DND-41 (cell line): ENCODE measurements around the gene HLF.

Source experiments
- ATAC-seq: fragments of 200-7000 bp; cut with Tn5 transposase; 3 replicates; pipeline ENCODE4 v1.9.1; 2021; ENCODE audit warnings: low read depth; ENCODE audit not compliant: insufficient read depth
- DNase-seq: peaks from one replicate; pipeline ENCODE4 v3.0.0-alpha.2; 2020
- H2AFZ ChIP-seq: 2 replicates; pipeline ENCODE4 v1.6.0; 2012; ENCODE audit warnings: low read depth, low read length
- H3K27ac ChIP-seq: 2 replicates; pipeline ENCODE4 v1.5.1; 2012; ENCODE audit warnings: low read length, inconsistent platforms
- H3K27me3 ChIP-seq: fragments of 200-600 bp; sonication (generic); 2 replicates; pipeline ENCODE4 v1.6.0; 2012; ENCODE audit warnings: low read length, mild to moderate bottlenecking, inconsistent platforms; ENCODE audit not compliant: insufficient read depth, poor library complexity
- H3K36me3 ChIP-seq: 2 replicates; pipeline ENCODE4 v1.5.1; 2012; ENCODE audit warnings: low read length, inconsistent platforms; ENCODE audit not compliant: insufficient read depth
- H3K4me1 ChIP-seq: 2 replicates; pipeline ENCODE4 v1.5.1; 2012; ENCODE audit warnings: mild to moderate bottlenecking, low read length; ENCODE audit not compliant: insufficient read depth
- H3K4me2 ChIP-seq: 2 replicates; pipeline ENCODE4 v1.6.0; 2012; ENCODE audit warnings: mild to moderate bottlenecking, moderate library complexity, low read length, inconsistent platforms; ENCODE audit not compliant: insufficient read depth
- H3K4me3 ChIP-seq, 2 experiments: fragments of 200-600 bp in 1 of 2; shearing (Covaris generic) in 1 of 2; 2 replicates each; pipeline ENCODE4 v1.5.1; 2012 to 2016; ENCODE audit warnings: inconsistent platforms in 2 of 2, low read length in 2 of 2, mild to moderate bottlenecking in 2 of 2, low read depth in 1 of 2, moderate library complexity in 1 of 2
- H3K79me2 ChIP-seq: 2 replicates; pipeline ENCODE4 v1.6.0; 2012; ENCODE audit warnings: low read length, inconsistent platforms; ENCODE audit not compliant: insufficient read depth
- H3K9ac ChIP-seq: 2 replicates; pipeline ENCODE4 v1.6.0; 2012; ENCODE audit warnings: low read depth, mild to moderate bottlenecking, inconsistent platforms, low read length, moderate library complexity
- H3K9me3 ChIP-seq: 2 replicates; pipeline ENCODE4 v1.5.1; 2012; ENCODE audit warnings: low read length, moderate library complexity, mild to moderate bottlenecking, inconsistent platforms; ENCODE audit not compliant: insufficient read depth, severe bottlenecking
- H4K20me1 ChIP-seq: 2 replicates; pipeline ENCODE4 v1.6.0; 2012; ENCODE audit warnings: low read length; ENCODE audit not compliant: insufficient read depth
- CTCF ChIP-seq: IDR thresholded peaks from 2 replicates; pipeline ENCODE4 v1.5.1; 2012; ENCODE audit warnings: borderline replicate concordance, low read length, moderate library complexity, mild to moderate bottlenecking; ENCODE audit not compliant: poor library complexity, severe bottlenecking; ENCODE audit errors: extremely low read depth
- EZH2 ChIP-seq: IDR thresholded peaks from 3 replicates; pipeline ENCODE4 v1.6.1; 2012; ENCODE audit warnings: borderline replicate concordance, low read depth, mild to moderate bottlenecking, moderate library complexity, low read length, inconsistent platforms; ENCODE audit not compliant: severe bottlenecking

The HLF gene

GRCh38 chr17:55238179-55238930 is 26.4 kb upstream of the HLF start:
- Histone ChIP-seq H3K9ac (peak overlapping the region; percentile 60), H4K20me1 (no peaks in the 10 kb centered on the region), H2AFZ (peak overlapping the region; percentile 98), H3K36me3 (no peaks in the 10 kb centered on the region), H3K4me1 (peaks cover 26% of the 10 kb centered on the region), H3K4me2 (peak overlapping the region; percentile 99), H3K79me2 (no peaks in the 10 kb centered on the region), H3K27me3 (peaks cover 12% of the 10 kb centered on the region), H3K4me3 (peak overlapping the region; percentile 45 to 80; a peak in 3 of 4 replicates), H3K27ac (peak overlapping the region; percentile 55; the same call in 1 of the 2 replicates), H3K9me3 (no peaks in the 10 kb centered on the region)
- ATAC-seq (peak; percentile 97), DNase-seq (peak; percentile 96)
- TF ChIP-seq EZH2 (no peak), CTCF (peak; percentile 20)

GRCh38 chr17:55238931-55239297 is 25.8 kb upstream of the HLF start:
- Histone ChIP-seq H3K79me2 (no peaks in the 10 kb centered on the region), H3K9ac (peak overlapping the region; percentile 60), H3K4me2 (peak overlapping the region; percentile 99), H3K4me1 (peaks cover 26% of the 10 kb centered on the region), H3K9me3 (no peaks in the 10 kb centered on the region), H4K20me1 (no peaks in the 10 kb centered on the region), H3K27ac (peak overlapping the region; percentile 55; the same call in 1 of the 2 replicates), H3K4me3 (peak overlapping the region; percentile 45 to 80; a peak in 3 of 4 replicates), H3K27me3 (peaks cover 12% of the 10 kb centered on the region), H2AFZ (peak overlapping the region; percentile 98), H3K36me3 (no peaks in the 10 kb centered on the region)
- DNase-seq (peak; percentile 32), ATAC-seq (peak; percentile 24; the same call in 2 of the 3 replicates)
- TF ChIP-seq EZH2, result no peak
- TF ChIP-seq CTCF, result peak; percentile 27

GRCh38 chr17:55241097-55241496 is 23.7 kb upstream of the HLF start:
- peaks cover 18% of the 10 kb centered on the region for H3K27me3 ChIP-seq
- no peak overlapping the region for H3K4me3 ChIP-seq
- H3K4me2 ChIP-seq, result no peak overlapping the region
- DNase-seq, result no peak
- H3K9me3 ChIP-seq, result no peaks in the 10 kb centered on the region
- no peak for TF ChIP-seq EZH2
- TF ChIP-seq CTCF, result no peak
- H3K4me1 ChIP-seq, result peaks cover 26% of the 10 kb centered on the region
- H2AFZ ChIP-seq, result no peak overlapping the region
- H3K9ac ChIP-seq, result no peak overlapping the region
- H3K27ac ChIP-seq, result no peak overlapping the region
- ATAC-seq, result no peak
- H3K36me3 ChIP-seq, result no peaks in the 10 kb centered on the region
- H3K79me2 ChIP-seq, result no peaks in the 10 kb centered on the region
- H4K20me1 ChIP-seq, result no peaks in the 10 kb centered on the region
